Smooth muscle cell (in vitro differentiated cells): Measurements from ENCODE around the gene ZSCAN21. TPM values are rescaled to one million over a fixed set of nuclear protein-coding genes. Genes with fewer than 3 reads are reported as not detected.

Experiments
- DNase-seq: peaks from one replicate; lab custom pipeline; 2025; ENCODE audit not compliant: unreplicated experiment; lab: John Stamatoyannopoulos, UW
- H2AFZ ChIP-seq: fragments of 200-600 bp; sonication (generic); 2 replicates; pipeline ENCODE4 v1.6.0; 2016; ENCODE audit warnings: antibody characterized with exemption, low read depth, mild to moderate bottlenecking
- H3F3A ChIP-seq: fragments of 200-600 bp; sonication (generic); 2 replicates; pipeline ENCODE4 v1.6.0; 2017; ENCODE audit warnings: antibody characterized with exemption, low read depth
- H3K27ac ChIP-seq: fragments of 200-600 bp; sonication (generic); 2 replicates; pipeline ENCODE4 v1.5.1; 2016; ENCODE audit warnings: low read depth, mild to moderate bottlenecking
- H3K27me3 ChIP-seq: fragments of 200-600 bp; sonication (generic); 2 replicates; pipeline ENCODE4 v1.6.1; 2016; ENCODE audit warnings: low read depth, mild to moderate bottlenecking
- H3K36me3 ChIP-seq: fragments of 200-600 bp; sonication (generic); 2 replicates; pipeline ENCODE4 v1.5.1; 2016; ENCODE audit warnings: low read depth
- H3K4me1 ChIP-seq: fragments of 200-600 bp; sonication (generic); 2 replicates; pipeline ENCODE4 v1.5.1; 2016; ENCODE audit warnings: low read depth
- H3K4me2 ChIP-seq: fragments of 200-600 bp; sonication (generic); 2 replicates; pipeline ENCODE4 v1.6.0; 2016; ENCODE audit warnings: mild to moderate bottlenecking
- H3K4me3 ChIP-seq: fragments of 200-600 bp; sonication (generic); 2 replicates; pipeline ENCODE4 v1.5.1; 2016; ENCODE audit warnings: mild to moderate bottlenecking
- H3K79me2 ChIP-seq: fragments of 200-600 bp; sonication (generic); 2 replicates; pipeline ENCODE4 v1.6.0; 2016; ENCODE audit warnings: low read depth, mild to moderate bottlenecking
- H3K9ac ChIP-seq: fragments of 200-600 bp; sonication (generic); 2 replicates; pipeline ENCODE4 v1.6.0; 2016; ENCODE audit warnings: low read depth
- H3K9me3 ChIP-seq: fragments of 200-600 bp; sonication (generic); replicated peaks from 2 replicates; pipeline ENCODE4 v1.5.1; 2016; ENCODE audit warnings: low read depth
- H4K20me1 ChIP-seq: fragments of 200-600 bp; sonication (generic); 2 replicates; pipeline ENCODE4 v1.6.0; 2016; ENCODE audit warnings: low read depth
- WGBS: methylation state at CpG from one replicate; pipeline ENCODE4 v1.1.7; 2016; ENCODE audit warnings: low lambda C conversion rate; 5-methylcytosine and 5-hydroxymethylcytosine counted together
- polyA plus RNA-seq: library from polyadenylated mRNA; unstranded; fragments of >200 nt; fragmentation: Nextera tagmentation; extraction: Ambion mirVana; gene quantifications from 2 replicates; pipeline ENCODE4 v1.2.1, GENCODE V29; 2016
- total RNA-seq: library from RNA; depleted of rRNA; stranded (reverse); fragments of >200 nt; gene quantifications from 2 replicates; pipeline ENCODE4 v1.2.3, GENCODE V29; 2014
- TF ChIP-seq, protein P1 (sequence below): fragments of 200-600 bp; sonication (generic); IDR thresholded peaks from 2 replicates; pipeline ENCODE4 v1.5.1; 2017; ENCODE audit warnings: borderline replicate concordance, mild to moderate bottlenecking, antibody characterized with exemption; ENCODE audit not compliant: insufficient read depth, poor library complexity, severe bottlenecking

ZSCAN21 gene
- total and polyA plus RNA-seq, 2 experiments from 2014 or later: 11.3 to 15.3 TPM

DNA sequence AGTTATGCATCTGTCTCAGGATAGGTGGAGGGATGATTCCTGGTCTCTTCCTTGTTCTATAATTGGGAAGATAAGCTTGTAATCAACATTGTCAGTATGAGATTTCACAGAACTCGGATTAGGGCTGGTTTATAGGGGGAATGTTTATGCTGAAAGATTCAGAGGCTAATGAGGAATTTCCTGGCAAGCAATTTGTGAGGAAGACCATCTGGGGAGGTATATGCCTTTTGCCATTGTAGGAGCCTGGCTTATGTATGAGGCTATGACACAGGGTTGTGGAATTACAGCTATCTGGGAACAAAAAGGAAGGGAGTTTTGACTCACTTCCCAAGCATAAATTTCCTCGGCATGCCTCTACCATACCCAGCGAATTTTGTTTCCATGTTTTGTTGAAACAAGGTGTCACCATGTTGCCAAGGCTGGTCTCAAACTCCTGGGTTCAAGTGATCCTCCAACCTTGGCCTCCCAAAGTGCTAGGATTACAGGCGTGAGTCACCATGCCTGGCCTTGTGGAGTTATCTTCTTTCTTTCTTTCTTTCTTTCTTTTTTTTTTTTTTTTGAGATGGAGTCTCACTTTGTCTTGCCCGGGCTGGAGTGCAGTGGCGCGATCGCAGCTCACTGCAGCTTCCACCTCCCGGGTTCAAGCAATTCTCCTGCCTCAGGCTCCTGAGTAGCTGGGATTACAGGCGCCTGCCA, 37.6 kb downstream of the ZSCAN21 start:
- 31% methylated on average over 9 of the region's 10 CpGs for WGBS
- peaks cover 9% of the 10 kb centered on the region for H3K4me1 ChIP-seq
- no peak for DNase-seq
- no peaks in the 10 kb centered on the region for H3K36me3 ChIP-seq
- no peaks in the 10 kb centered on the region for H3K27me3 ChIP-seq
- H2AFZ ChIP-seq: no peak overlapping the region
- H3K9ac ChIP-seq: peak overlapping the region; percentile 65
- no peaks in the 10 kb centered on the region for H4K20me1 ChIP-seq
- H3K4me3 ChIP-seq: no peak overlapping the region
- no peaks in the 10 kb centered on the region for H3K9me3 ChIP-seq
- peak overlapping the region; percentile 88 for H3K4me2 ChIP-seq
- TF ChIP-seq, protein P1, sequence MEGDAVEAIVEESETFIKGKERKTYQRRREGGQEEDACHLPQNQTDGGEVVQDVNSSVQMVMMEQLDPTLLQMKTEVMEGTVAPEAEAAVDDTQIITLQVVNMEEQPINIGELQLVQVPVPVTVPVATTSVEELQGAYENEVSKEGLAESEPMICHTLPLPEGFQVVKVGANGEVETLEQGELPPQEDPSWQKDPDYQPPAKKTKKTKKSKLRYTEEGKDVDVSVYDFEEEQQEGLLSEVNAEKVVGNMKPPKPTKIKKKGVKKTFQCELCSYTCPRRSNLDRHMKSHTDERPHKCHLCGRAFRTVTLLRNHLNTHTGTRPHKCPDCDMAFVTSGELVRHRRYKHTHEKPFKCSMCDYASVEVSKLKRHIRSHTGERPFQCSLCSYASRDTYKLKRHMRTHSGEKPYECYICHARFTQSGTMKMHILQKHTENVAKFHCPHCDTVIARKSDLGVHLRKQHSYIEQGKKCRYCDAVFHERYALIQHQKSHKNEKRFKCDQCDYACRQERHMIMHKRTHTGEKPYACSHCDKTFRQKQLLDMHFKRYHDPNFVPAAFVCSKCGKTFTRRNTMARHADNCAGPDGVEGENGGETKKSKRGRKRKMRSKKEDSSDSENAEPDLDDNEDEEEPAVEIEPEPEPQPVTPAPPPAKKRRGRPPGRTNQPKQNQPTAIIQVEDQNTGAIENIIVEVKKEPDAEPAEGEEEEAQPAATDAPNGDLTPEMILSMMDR: no peak
- H3K79me2 ChIP-seq: peaks cover 3% of the 10 kb centered on the region
- H3F3A ChIP-seq: peaks cover 58% of the 10 kb centered on the region
- peak overlapping the region; percentile 91 for H3K27ac ChIP-seq

DNA sequence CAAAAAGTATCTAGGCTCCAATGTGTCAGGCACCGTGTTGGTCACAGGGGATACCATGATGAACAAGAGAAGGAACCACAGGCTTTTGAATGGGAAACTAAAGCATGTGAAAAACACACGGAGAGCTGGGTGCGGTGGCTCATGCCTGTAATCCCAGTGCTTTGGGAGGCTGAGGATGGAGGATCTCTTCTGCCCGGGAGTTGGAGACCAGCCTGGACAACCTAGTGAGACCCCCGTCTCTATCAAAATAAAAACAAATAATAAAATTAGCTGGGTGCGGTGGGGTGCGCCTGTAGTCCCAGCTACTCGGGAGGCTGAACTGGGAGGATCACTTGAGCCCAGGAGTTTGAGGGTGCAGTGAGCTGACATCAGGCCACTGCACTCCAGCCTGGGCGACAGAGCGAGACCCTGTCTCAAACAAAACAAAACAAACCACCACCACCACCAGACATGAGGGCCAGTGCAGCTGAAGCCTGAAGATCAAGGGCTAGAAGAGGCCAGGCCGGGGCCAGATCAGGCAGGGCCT, 38.6 kb downstream of the ZSCAN21 start:
- Histone ChIP-seq H3K9me3 (no peaks in the 10 kb centered on the region), H3K36me3 (no peaks in the 10 kb centered on the region), H3K27ac (peak overlapping the region; percentile 91), H3K27me3 (no peaks in the 10 kb centered on the region), H4K20me1 (no peaks in the 10 kb centered on the region), H3K9ac (peak overlapping the region; percentile 74), H2AFZ (peak overlapping the region; percentile 71), H3K79me2 (peaks cover 3% of the 10 kb centered on the region), H3K4me3 (peak overlapping the region; percentile 72), H3F3A (peaks cover 66% of the 10 kb centered on the region), H3K4me2 (peak overlapping the region; percentile 88), H3K4me1 (peaks cover 9% of the 10 kb centered on the region)
- DNase-seq: no peak
- WGBS: 80% methylated on average over 11 of the region's 11 CpGs
- TF ChIP-seq, protein P1: no peak

DNA sequence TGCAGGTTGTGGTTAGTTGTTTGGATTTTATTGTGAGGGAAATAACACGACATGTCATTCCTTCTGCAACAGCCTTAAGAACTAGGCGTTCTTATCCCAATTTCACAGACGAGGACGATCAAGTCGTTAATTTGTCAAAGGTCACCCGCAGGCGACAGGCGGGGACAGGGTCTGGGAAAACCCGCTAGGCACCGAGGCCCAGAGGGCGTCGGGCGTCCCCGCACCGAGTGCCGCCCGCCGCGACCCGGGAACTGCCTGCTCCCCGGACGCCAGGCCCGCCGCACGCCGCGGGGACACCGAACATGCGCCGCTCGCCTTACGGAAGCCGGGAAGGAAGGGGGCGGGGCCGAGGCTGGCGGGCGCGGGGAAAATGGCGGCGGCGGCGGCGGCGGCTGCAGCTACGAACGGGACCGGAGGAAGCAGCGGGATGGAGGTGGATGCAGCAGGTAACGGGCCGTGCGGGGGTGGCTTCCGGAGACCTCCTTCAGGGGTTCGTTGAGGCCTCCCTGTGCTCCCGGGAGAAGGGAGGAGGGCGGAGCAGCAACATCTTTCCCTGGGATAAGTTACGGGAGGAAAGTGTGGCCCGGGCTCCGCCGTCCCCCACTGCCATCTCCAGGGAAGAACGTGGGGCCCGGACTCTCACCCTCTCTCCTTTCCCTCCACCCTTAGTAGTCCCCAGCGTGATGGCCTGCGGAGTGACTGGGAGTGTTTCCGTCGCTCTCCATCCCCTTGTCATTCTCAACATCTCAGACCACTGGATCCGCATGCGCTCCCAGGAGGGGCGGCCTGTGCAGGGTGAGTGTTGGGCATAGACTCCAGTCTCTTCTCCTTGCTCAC, 39.3 kb downstream of the ZSCAN21 start, which contains the start of gene COPS6:
TSS of gene COPS6 (plus strand) at position 349 of the 837 bp plus-strand sequence. CDS start at position 371, 22 bp downstream.
- no peaks in the 10 kb centered on the region for H3K9me3 ChIP-seq
- no peaks in the 10 kb centered on the region for H4K20me1 ChIP-seq
- 1% methylated on average over 59 of the region's 68 CpGs for WGBS
- TF ChIP-seq, protein P1: no peak
- H3K79me2 ChIP-seq: peaks cover 3% of the 10 kb centered on the region
- peak within 1 kb of the TSS; percentile 91 for H3K27ac ChIP-seq
- no peaks in the 10 kb centered on the region for H3K36me3 ChIP-seq
- no peaks in the 10 kb centered on the region for H3K27me3 ChIP-seq
- peak within 1 kb of the TSS; percentile 74 for H3K9ac ChIP-seq
- H3K4me1 ChIP-seq: peaks cover 9% of the 10 kb centered on the region
- H2AFZ ChIP-seq: peak within 1 kb of the TSS; percentile 71
- peaks cover 68% of the 10 kb centered on the region for H3F3A ChIP-seq
- peak; percentile 52 for DNase-seq
- peak within 1 kb of the TSS; percentile 88 for H3K4me2 ChIP-seq
- peak within 1 kb of the TSS; percentile 72 for H3K4me3 ChIP-seq
